ENCODE data around the gene CUL2.

GRCh38 chr10:35056686-35057085, 33.5 kb downstream of the CUL2 start:
- no peak for TF ChIP-seq CTCF (IDR thresholded peaks at IDR 0.05)
- TF ChIP-seq POLR2A (IDR thresholded peaks at IDR 0.05) = no peak
